HG03442 (cell line): ENCODE measurements around the gene SLC9A5.

ENCODE experiments used
- ATAC-seq: cut with Tn5 transposase; IDR thresholded peaks from one replicate; pipeline ENCODE4 v1.9.1; 2021; ENCODE audit warnings: mild to moderate bottlenecking, moderate library complexity; ENCODE audit not compliant: unreplicated experiment

Gene SLC9A5

DNA sequence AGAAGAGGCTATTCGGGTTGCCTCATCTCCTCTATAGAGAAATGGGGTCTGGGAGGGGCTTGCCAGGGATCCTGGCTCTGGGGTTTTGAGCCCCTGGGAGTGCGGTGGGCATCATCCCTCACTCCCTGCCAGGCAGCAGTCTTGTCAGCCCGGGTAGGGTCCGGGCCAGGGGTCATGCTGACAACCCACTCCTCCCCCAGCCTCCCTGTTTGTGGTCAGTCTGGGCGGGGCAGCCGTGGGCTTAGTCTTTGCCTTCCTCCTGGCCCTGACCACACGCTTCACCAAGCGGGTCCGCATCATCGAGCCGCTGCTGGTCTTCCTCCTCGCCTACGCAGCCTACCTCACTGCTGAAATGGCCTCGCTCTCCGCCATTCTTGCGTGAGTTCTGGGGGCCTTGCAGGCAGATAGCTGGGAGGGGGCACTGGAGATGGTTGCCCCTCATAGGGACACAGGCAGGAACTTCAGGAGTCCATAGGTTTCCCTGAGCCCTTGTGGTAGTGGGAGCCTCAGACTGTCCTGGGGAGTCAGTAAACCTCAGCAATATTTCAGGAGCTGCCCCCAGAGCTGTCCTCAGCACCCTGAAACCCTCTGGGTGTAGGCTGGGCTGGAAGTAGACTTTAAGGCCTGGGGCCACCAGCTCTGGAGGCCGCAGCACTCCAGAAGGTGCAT is 6.9 kb downstream of the SLC9A5 start:
- no peak for ATAC-seq

DNA sequence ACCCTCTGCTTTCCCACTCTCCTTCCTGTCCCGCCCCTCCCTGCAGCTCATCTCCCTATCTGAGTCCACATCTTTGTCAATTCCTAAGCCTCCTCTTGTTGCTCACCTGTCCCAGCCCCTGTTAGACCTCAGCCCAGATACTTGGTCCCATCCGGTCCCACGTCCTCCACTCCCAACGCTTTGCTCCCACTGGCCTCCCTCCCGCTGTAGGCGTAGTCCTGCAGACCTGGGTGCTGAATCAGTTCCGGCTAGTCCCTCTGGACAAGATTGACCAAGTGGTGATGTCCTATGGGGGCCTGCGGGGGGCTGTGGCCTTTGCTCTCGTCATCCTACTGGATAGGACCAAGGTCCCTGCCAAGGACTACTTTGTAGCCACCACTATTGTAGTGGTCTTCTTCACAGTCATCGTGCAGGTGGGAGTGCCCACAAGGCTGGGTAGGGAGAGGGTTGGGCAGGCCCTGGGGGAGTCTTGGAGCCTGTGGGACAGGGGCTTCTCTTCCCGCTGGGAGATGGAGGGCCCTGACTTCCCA is 8.0 kb downstream of the SLC9A5 start:
- no peak for ATAC-seq

DNA sequence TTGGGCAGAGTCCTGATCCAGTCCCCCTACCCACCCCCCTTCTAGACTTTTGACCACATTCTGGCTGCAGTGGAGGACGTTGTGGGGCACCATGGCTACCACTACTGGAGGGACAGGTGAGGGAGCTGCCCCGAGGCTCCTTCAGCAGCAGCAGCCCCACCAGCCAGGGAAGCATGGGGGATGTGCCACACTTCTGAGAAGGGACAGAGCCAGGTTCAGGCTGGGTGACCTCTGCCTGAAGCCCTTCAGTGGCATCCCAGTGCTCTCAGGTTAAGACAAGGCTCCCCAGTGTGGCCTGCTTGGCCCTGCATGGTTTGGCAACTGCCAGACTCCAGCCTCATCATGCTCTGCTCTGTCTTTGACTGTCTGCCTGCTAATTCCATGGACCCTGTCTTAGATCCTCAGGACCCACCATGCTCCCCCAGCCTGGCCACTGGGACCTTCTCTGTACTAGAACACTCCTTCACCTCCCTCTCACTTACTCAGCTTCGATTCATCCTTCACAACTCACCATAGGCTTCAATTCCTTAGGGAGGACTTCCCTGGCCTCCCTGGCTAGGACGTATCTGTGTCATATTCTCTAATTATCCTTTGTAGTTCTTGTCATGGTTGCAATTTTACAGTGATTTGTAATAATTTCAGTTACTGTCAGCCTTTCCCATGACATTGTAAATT is 8.8 kb downstream of the SLC9A5 start:
- no peak for ATAC-seq

DNA sequence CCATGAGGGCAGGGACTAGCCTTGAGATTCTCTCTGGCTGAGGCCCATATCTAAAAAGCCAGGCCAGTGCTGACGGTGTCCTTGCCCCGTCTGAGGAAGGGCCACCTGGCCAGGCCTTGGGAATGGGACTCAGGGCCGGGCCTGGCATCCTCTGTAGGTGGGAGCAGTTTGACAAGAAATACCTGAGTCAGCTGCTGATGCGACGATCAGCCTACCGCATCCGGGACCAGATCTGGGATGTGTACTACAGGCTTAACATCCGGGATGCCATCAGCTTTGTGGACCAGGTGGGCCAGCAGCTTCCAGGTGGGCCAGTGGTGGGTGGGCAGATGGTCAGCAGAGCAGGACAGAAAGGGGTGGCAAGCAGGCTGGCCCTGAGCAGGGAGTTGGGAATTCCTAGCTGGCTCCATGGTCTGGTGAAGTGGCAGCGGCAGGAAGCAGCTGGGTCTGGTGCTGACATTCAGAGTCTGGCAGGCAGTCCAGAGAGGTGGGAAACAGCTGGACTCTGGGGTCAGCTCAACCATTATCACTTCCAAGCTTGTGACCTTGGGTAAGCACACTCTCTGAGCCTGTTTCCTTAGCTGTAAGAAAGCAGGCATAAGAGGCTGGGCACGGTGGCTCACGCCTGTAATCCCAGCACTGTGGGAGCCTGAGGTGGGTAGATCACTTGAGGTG is 9.5 kb downstream of the SLC9A5 start:
- ATAC-seq: no peak

DNA sequence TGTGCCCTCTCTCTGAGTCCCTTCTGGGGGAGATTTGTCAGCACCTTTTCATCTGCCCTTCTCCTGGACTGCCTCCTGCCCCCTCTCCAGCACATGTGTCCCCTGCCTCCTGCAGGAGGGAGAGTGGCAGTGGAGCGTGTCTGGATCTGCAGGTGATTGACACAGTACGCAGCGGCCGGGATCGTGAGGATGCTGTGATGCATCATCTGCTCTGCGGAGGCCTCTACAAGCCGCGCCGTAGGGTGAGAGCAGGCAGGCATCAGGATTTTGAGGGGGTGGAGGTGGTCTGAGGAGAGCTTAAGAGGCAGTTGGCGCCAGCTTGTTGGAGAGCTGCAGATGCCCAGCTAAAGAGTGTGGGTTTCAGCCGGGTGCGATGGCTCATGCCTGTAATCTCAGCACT is 10.9 kb downstream of the SLC9A5 start:
- ATAC-seq: no peak

DNA sequence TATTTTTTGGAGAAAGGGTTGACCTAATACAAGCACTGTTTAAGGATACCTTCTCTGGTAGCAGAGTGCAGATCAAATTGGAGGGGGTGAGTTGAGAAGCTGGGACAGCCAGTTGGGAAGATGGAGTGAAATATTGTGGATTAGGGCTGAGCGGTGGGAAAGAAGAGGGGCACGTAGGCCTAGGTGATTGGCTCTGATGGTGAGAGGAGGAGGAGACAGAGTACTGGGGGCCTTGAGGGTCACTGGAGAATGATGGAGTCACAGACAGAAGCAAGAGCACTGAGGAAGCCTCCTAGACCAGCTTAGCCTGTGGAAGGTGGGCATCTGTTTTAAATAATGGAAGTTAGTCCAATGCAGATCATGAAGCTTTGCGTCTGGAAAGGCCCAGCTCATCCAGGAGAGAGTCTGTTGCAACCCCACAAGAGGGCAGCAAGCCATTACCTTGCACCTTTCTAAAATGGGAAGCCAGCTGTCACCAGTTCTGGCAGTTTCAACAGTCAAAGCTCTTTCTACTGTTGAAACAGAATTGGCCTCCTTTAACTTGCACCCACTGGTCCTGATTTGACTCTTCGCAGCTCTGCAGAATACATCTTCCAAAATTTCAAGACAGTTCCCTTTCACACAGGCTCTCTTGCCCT is 11.8 kb downstream of the SLC9A5 start:
- ATAC-seq: no peak

DNA sequence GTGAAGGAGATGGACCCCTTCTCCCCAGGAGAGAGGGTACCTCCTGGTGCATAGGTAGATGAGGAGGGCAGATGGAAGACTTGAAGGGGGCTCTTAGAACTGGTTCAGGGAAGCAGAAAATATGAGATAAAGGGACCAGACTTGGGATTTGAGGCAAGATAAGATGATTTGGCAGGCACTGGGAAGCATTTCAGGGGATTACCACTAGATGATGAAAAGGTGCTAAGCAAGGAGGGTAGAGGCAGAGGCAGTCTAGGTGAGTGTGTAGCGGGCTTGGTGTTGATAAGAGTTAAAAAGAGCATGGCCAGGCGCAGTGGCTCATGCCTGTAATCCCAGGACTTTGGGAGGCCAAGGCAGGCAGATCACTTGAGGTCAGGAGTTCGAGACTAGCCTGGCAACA is 14.4 kb downstream of the SLC9A5 start:
- ATAC-seq: no peak

DNA sequence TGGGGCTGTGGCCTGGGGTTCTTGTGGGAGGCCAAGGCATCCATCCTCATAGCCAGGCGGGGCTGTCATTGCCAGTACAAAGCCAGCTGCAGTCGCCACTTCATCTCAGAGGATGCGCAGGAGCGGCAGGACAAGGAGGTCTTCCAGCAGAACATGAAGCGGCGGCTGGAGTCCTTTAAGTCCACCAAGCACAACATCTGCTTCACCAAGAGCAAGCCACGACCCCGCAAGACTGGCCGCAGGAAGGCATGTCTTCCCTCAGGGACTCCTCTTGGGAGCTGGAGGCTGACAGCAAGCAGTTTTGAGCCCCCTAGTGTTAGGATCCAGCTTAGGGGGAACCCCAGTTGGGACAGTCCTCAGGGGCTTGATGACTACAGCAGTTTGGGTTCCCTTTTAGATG is 15.5 kb downstream of the SLC9A5 start:
- ATAC-seq: no peak

DNA sequence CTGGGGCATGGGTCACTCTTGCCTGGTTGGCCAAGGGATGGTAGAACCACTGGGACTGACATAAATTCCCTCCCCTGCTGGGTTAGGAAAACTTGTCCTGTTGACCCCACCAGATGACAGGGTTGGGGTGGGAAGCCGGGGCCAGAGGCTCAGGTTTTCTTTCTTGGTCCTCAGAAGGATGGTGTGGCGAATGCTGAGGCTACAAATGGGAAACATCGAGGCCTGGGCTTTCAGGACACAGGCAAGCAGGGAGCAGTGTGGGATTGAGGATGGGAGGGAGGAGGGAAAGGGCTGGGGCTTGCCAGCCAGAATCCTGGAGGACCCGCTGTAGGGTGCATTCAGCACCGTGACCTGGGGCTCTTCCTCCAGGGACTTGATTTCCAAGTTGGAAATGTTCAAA is 16.1 kb downstream of the SLC9A5 start:
- no peak for ATAC-seq

DNA sequence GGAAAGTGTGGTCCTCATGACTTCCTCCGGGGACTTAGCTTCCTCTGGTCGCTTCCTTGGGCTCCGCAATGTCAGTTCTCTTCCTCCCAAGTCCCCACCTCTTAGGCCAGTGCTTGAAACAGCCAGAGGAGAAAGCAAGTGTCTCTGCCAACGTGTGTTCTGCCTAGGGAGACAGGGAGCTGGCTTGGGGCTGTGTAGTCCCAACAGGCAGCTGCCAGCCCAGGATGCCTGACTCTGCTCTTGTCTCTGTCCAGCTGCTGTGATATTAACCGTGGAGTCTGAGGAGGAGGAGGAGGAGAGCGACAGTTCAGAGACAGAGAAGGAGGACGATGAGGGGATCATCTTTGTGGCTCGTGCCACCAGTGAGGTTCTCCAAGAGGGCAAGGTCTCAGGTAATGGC is 17.1 kb downstream of the SLC9A5 start:
- ATAC-seq: no peak

DNA sequence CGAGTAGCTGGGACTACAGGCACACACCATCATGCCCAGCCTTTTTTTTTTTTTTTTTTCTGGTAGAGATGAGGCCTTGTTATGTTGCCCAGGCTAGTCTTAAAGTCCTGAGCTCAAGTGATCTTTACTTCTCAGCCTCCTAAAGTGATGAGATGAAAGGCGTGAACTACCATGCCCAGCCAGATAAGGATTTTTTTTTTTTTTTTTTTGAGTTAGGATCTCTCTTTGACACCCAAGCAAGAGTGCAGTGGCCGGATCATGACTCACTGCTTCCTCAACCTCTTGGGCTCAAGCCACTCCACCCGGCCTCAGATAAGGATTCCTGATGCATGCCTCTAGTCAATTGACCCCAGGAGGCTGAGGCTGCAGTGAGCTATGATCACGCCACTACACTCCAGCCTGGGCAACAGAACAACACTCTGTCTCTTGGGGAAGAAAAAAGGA is 19.4 kb downstream of the SLC9A5 start:
- ATAC-seq: no peak

DNA sequence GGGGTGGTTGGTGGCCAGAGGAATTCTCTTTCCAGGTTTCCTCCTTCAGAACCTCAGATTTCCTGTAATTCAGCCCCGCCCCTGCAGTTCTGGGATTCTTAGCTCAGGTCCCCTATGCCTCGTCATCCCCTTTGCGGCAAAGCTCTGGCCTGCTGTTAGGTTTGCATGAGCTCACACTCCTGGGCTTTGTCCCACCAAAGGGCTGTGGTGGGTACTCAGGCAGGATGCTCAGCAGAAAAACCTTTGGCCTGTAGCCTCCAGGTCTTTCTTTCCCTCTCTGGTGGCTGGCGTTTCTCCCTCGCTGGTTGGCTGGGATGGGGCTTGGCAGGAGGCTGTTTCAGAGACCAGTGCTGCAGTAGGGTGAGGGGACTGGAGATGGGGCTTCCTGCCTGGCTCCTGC is 21.0 kb downstream of the SLC9A5 start:
- no peak for ATAC-seq

DNA sequence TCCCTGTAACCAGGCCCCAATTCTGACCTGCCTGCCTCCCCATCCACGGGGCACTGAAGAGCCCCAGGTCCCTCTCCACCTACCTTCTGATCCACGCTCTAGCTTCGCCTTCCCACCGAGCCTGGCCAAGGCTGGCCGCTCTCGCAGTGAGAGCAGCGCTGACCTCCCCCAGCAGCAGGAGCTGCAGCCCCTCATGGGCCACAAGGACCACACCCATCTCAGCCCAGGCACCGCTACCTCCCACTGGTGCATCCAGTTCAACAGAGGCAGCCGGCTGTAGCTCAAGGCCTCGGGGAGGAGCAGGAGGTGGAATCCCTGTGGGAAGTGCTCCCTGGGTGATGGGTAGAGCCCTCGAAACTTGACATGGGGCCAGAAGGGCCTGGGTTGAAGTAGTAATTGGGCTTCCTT is 22.2 kb downstream of the SLC9A5 start:
- no peak for ATAC-seq

DNA sequence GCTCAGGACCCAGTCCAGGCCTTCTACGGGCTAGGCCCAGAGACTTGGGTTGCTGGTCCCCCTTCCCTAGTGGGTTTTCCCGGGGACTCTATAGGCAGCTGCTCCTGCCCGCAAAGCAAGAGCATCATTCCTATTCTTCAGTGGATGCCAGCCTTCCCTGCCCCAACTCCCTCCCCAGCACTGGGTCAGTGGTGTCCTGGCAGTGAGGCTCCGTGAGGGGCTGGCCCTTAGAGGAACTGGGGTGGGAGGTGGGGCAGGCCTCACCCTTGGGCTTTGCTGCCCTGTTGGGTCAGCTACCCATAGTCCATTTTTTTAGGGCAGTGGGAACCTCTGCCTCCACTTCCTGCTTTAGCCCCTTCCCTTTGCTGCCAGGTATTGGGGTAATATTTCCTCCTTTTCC is 22.7 kb downstream of the SLC9A5 start:
- no peak for ATAC-seq

DNA sequence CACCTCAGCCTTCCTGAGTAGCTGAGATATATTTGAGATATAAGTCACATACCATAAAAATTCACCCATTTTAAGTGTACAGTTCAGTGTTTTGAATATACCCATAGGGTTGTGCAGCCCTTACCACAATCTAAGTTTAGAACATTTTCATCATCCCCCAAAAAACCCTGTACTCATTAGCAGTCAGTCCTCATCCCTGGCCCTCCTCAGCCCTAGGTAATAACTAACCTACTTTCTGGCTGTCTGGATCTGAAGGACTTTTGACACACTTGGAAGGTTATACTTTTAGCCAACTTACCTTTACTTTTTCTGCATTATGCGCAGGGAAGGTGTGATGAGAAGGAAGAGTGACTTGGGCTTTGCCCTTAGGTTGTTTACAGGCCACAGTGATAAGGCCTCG is 26.5 kb downstream of the SLC9A5 start:
- ATAC-seq: no peak

DNA sequence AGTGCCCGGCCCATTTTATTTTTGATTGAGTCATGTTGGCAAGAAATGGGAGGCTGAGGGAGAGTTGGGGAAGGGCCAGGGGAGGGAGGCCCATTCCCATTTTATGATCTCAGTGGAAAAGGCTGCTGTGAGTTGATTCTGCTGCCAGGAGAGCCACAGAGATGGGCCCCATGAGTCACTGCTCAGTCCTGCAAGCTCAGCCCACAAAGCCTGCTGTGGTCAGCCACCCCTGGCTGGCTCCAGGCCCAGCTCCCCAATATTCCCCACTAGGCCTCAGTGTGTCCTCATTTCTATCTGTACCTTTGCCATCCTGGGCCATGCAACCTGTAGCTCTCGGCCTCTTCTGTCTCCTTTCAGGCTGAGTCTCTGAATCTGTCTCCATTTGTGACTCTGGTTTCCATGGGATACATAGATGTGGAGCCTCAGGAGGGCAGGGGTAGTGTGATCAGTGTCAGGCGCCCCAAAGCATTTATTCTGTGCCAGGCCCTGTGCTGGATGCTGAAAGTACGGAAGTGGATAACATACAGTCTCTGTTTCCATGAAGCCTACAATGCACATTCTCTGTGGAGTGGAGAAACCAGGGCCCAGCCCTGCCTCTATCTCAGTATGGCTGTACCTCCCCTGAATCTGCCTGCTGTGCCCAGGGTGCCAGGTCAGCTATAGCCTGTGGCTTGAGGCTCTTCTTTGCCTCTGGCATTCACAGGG is 28.7 kb downstream of the SLC9A5 start:
- no peak for ATAC-seq

DNA sequence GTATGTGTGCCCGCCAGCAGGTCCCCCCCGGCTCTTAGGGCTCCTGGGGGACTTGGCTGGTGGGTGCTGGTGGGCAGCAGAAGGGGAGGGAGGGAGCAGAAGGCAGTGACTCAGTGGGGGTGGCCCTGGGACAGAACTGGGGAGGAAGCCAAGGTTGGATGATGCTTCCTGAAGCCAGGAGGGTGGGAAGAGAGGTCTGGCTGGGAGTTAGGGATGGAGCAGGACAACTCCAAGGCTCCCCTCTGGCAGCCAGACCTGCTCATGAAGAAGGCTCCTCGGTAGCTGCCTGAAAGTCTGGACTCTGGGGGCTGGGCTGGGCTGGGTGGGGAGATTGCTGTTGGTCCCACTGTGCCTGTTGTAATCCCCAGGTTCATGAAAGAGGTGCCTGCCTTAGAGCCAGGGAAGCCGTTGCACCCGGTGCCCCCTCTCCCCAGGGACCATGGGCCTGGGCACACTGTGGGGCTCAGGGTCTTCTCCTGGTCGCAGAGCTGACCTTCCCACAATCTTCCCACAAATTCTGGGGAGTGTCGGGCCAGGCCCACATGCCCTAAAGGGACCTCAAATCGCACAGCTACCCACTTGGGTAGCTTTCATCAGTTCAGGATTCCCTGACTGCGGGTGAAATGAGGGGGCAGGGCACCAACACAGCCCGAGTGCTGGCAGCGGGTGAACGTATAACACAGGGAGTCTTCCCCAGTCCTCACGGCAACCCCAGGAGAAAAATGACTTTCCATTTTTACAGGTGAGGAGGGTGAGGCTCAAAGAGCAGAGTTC is 29.4 kb downstream of the SLC9A5 start:
- no peak for ATAC-seq

DNA sequence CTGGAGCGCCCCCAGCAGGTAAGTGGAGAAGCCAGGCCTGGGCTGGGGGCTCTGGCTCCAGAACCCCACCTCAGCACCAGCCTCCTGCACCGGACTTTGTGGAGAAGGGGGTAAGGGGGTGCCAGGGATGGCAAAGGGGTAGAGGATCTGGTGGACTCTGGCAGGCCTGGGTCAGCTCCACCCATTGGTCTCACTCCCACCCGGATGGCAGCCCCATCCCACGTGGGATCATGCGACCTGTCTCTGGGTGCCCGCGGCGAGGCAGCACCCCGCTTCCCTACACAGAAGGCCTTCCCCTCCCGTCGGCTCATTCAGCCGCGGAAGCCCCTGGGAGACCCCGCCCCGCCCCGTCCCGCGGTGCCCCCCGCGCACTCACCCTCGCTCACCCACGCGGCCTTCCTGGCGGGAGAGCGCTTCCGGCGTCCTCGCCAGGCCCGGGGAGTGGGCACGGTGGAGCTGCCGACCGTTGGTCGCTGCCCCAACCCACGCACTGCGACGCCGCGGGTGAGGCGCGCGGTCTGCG is 30.1 kb downstream of the SLC9A5 start:
- peak; percentile 33 for ATAC-seq

DNA sequence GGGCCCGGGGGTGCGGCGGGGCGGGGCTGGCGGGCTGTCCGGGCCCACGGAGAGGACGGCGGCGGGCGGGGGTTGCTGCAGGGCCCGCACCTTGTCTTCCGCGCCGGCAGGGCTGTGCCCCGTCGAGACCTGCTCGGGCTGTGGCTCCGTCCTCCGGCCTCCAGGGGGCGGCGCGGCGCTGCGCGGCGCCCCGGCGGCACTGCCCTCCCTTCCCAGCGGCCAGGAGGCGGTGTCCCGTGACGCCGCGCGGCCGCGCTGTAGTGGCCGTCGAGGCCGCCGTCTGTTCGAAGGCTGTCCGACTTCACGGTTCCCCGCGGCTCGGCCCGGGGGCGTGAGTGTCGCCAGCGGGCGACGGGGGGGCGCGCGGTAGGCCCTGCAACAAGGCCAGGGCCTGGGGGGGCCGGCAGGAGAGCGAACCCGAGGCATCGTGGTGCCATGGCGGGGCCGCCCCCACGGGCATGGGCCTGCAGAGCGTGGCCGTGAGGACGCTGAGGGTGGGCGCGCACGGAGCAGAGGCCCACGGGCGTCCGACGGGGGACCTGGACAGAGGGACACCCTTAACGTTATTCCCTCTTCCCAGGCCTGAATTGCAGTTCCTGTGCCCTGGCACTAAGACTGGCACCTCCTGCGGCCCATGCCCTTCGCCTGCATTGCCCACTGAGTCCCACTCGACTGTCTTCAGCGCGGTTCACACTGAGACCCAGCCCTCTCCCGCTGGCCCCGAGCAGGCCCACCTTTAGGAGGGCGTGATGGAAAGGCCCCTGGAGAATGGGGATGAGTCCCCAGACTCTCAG is 30.7 kb downstream of the SLC9A5 start, which contains the start of gene PLEKHG4:
Gene PLEKHG4 (plus strand): TSS at position 237 of the 794 bp plus-strand sequence. CDS start 513 bp downstream, at position 750.
- ATAC-seq: peak; percentile 80
